Measurements from ENCODE around the gene AXL. TPM values are rescaled to one million over a fixed set of nuclear protein-coding genes. Genes with fewer than 3 reads are reported as not detected.

The AXL gene
- total and polyA plus RNA-seq, 11 donors: 5.0 to 62.5 (median 13.2) TPM

DNA sequence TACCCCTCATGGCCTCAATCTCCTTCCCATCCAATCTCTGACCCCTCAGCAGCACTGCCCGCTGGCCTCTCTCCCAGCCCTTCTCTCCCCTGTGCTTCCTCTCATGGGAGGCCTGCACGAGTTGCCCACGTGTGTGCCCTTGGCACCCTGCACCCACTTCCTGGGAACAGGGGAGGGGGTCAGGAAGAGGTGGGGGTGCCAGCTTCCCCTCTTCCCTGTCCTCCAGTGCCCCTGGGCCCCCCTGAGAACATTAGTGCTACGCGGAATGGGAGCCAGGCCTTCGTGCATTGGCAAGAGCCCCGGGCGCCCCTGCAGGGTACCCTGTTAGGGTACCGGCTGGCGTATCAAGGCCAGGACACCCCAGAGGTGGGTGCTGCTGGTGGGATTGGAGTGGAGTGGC, 19.2 kb downstream of the AXL start:
- Histone ChIP-seq H3K4me1 (peaks cover 0 to 5% (median 0%) of the 10 kb centered on the region in 12 donors), H3K4me3 (no peak overlapping the region), H3K27ac (no peak overlapping the region), H3K36me3 (peaks cover 0 to 95% (median 12%) of the 10 kb centered on the region in 9 donors), H3K9me3 (no peaks in the 10 kb centered on the region), H3K27me3 (no peaks in the 10 kb centered on the region)
- DNase-seq (peak in 1 of 5 donors; percentile 53), ATAC-seq (no peak)
- WGBS, 4 donors: 78 to 84% (median 80%) methylated on average over 10 of the region's 10 CpGs
- TF ChIP-seq, protein P1, sequence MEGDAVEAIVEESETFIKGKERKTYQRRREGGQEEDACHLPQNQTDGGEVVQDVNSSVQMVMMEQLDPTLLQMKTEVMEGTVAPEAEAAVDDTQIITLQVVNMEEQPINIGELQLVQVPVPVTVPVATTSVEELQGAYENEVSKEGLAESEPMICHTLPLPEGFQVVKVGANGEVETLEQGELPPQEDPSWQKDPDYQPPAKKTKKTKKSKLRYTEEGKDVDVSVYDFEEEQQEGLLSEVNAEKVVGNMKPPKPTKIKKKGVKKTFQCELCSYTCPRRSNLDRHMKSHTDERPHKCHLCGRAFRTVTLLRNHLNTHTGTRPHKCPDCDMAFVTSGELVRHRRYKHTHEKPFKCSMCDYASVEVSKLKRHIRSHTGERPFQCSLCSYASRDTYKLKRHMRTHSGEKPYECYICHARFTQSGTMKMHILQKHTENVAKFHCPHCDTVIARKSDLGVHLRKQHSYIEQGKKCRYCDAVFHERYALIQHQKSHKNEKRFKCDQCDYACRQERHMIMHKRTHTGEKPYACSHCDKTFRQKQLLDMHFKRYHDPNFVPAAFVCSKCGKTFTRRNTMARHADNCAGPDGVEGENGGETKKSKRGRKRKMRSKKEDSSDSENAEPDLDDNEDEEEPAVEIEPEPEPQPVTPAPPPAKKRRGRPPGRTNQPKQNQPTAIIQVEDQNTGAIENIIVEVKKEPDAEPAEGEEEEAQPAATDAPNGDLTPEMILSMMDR (IDR thresholded peaks at IDR 0.05): no peak
- TF ChIP-seq POLR2A (IDR thresholded peaks at IDR 0.05): no peak
- intact Hi-C loops (cut with DNase I): no loop called here

DNA sequence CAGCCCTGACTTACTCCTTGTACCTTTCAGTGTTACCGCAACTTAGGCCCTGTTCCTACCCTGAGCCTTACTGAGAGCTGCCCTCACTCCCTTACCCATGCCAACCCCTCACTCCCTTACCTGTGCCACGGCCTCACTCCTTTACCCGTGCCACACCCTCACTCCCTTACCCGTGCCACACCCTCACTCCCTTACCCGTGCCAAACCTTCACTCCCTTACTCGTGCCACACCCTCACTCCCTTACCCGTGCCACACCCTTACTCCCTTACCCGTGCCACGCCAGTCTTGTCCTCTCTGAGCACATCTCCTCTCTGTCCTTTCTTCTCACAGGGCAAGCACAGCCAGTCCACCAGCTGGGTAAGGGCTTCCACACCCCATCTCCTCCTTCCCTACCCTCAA, 20.3 kb downstream of the AXL start:
- no peaks in the 10 kb centered on the region for H3K27me3 ChIP-seq
- ATAC-seq (no peak), DNase-seq (peak in 1 of 5 donors; percentile 3)
- no peak overlapping the region for H3K4me3 ChIP-seq
- H3K27ac ChIP-seq: no peak overlapping the region
- WGBS, 4 donors: 79 to 86% (median 84%) methylated on average over 9 of the region's 9 CpGs
- no peaks in the 10 kb centered on the region for H3K9me3 ChIP-seq
- H3K36me3 ChIP-seq: peaks cover 0 to 94% (median 11%) of the 10 kb centered on the region in 9 donors
- intact Hi-C loops (cut with DNase I): no loop called here
- no peak for TF ChIP-seq POLR2A (IDR thresholded peaks at IDR 0.05)
- TF ChIP-seq, protein P1 (IDR thresholded peaks at IDR 0.05): no peak
- H3K4me1 ChIP-seq: no peaks in the 10 kb centered on the region

- H3K36me3 ChIP-seq: peaks cover 0 to 94% (median 18%) of the 10 kb centered on the region in 9 donors
- no peaks in the 10 kb centered on the region for H3K9me3 ChIP-seq
- WGBS, 4 donors: 70 to 98% (median 92%) methylated on average over 2 of the region's 2 CpGs
- H3K27me3 ChIP-seq: no peaks in the 10 kb centered on the region
- no peak overlapping the region for H3K4me3 ChIP-seq
- TF ChIP-seq POLR2A (IDR thresholded peaks at IDR 0.05): no peak
- TF ChIP-seq, protein P1 (IDR thresholded peaks at IDR 0.05): no peak
- H3K27ac ChIP-seq: no peak overlapping the region
- no peak for DNase-seq
- intact Hi-C loops (cut with DNase I): no loop called here
- no peaks in the 10 kb centered on the region for H3K4me1 ChIP-seq
- ATAC-seq: no peak
These were observed 21.0 kb downstream of the AXL start for GRCh38 chr19:41239961-41240574.

GRCh38 chr19:41241859-41242258, 22.8 kb downstream of the AXL start:
- TF ChIP-seq, protein P1 (IDR thresholded peaks at IDR 0.05): no peak
- TF ChIP-seq POLR2A (IDR thresholded peaks at IDR 0.05): no peak

More at GRCh38 chr19:41241859-41242258, 22.8 kb downstream of the AXL start:
- WGBS, 4 donors: 80 to 89% (median 85%) methylated on average over 5 of the region's 5 CpGs
- Histone ChIP-seq H3K27ac (no peak overlapping the region), H3K4me3 (no peak overlapping the region), H3K27me3 (no peaks in the 10 kb centered on the region), H3K9me3 (no peaks in the 10 kb centered on the region), H3K36me3 (peaks cover 0 to 94% (median 25%) of the 10 kb centered on the region in 9 donors), H3K4me1 (no peaks in the 10 kb centered on the region)
- intact Hi-C loops (cut with DNase I): no loop called here
- no peak for ATAC-seq
- no peak for DNase-seq
